ENCODE measurements around the gene AHSG. TPM values are rescaled to one million over a fixed set of nuclear protein-coding genes. Genes with fewer than 3 reads are reported as not detected.
A peak's percentile ranks its signal among the peaks of the same experiment; 100 is the strongest.

AHSG gene
- total RNA-seq, 1 experiment from 2014 or later = not detected

- H2AFZ ChIP-seq (ENCODE audit: low read length) = no peak overlapping the region
- intact Hi-C loops (cut with micrococcal nuclease) = no loop called here
Observed at GRCh38 chr3:186642014-186642413, 29.2 kb downstream of the AHSG start.

GRCh38 chr3:186643493-186643892, 30.6 kb downstream of the AHSG start:
- H3K9ac ChIP-seq (ENCODE audit: low read length) = no peak overlapping the region
- no peak overlapping the region for H3K4me3 ChIP-seq (ENCODE audit: low read length)
- H3K9me3 ChIP-seq (ENCODE audit: low read length) = no peaks in the 10 kb centered on the region
- ATAC-seq (no peak), DNase-seq (peak; percentile 31)
- no peaks in the 10 kb centered on the region for H3K9me2 ChIP-seq (replicated peaks; ENCODE audit: low read length)
- no peaks in the 10 kb centered on the region for H3K79me2 ChIP-seq (ENCODE audit: low read length)
- H3K27ac ChIP-seq (ENCODE audit: low read length) = no peak overlapping the region
- no peak overlapping the region for H2AFZ ChIP-seq (ENCODE audit: low read length)
- intact Hi-C loops (cut with micrococcal nuclease) = no loop called here
- no peak overlapping the region for H3K4me2 ChIP-seq (ENCODE audit: low read length)
- H4K20me1 ChIP-seq (ENCODE audit: low read length) = no peaks in the 10 kb centered on the region
- BruUV-seq (replicated peaks) = no TSS peak
- no peaks in the 10 kb centered on the region for H3K27me3 ChIP-seq (ENCODE audit: low read length)
- peaks cover 18% of the 10 kb centered on the region for H3K4me1 ChIP-seq (ENCODE audit: insufficient read depth, low read length)
- no peaks in the 10 kb centered on the region for H3K36me3 ChIP-seq (ENCODE audit: low read depth, low read length)
- ChIA-PET POLR2A (ENCODE audit: unreplicated experiment) (no interaction called here), CTCF (no interaction called here)
- TF ChIP-seq EZH2phosphoT487 (IDR thresholded peaks at IDR 0.05; ENCODE audit: borderline replicate concordance, low read length) (no peak), EZH2 (IDR thresholded peaks at IDR 0.05; ENCODE audit: low read length, unreplicated experiment) (no peak), CTCF (conservative IDR thresholded peaks at IDR 0.05; ENCODE audit: low read depth, low read length) (no peak)
- no peaks in the 10 kb centered on the region for H3F3A ChIP-seq (ENCODE audit: low read length, unreplicated experiment)

More at GRCh38 chr3:186642014-186642413, 29.2 kb downstream of the AHSG start:
- H3K9ac ChIP-seq (ENCODE audit: low read length) = no peak overlapping the region
- no peaks in the 10 kb centered on the region for H4K20me1 ChIP-seq (ENCODE audit: low read length)
- DNase-seq (no peak), ATAC-seq (no peak)
- no peaks in the 10 kb centered on the region for H3K36me3 ChIP-seq (ENCODE audit: low read depth, low read length)
- POLR2A ChIA-PET (ENCODE audit: unreplicated experiment) = no interaction called here
- CTCF ChIA-PET = no interaction called here
- H3K27me3 ChIP-seq (ENCODE audit: low read length) = no peaks in the 10 kb centered on the region
- no TSS peak for BruUV-seq (replicated peaks)
- H3K4me1 ChIP-seq (ENCODE audit: insufficient read depth, low read length) = peaks cover 18% of the 10 kb centered on the region
- no peak overlapping the region for H3K4me2 ChIP-seq (ENCODE audit: low read length)
- no peak overlapping the region for H3K27ac ChIP-seq (ENCODE audit: low read length)
- no peak overlapping the region for H3K4me3 ChIP-seq (ENCODE audit: low read length)
- H3K9me2 ChIP-seq (replicated peaks; ENCODE audit: low read length) = no peaks in the 10 kb centered on the region
- TF ChIP-seq EZH2phosphoT487 (IDR thresholded peaks at IDR 0.05; ENCODE audit: borderline replicate concordance, low read length) (no peak), EZH2 (IDR thresholded peaks at IDR 0.05; ENCODE audit: low read length, unreplicated experiment) (no peak), CTCF (conservative IDR thresholded peaks at IDR 0.05; ENCODE audit: low read depth, low read length) (no peak)
- H3K79me2 ChIP-seq (ENCODE audit: low read length) = no peaks in the 10 kb centered on the region
- H3K9me3 ChIP-seq (ENCODE audit: low read length) = no peaks in the 10 kb centered on the region
- no peaks in the 10 kb centered on the region for H3F3A ChIP-seq (ENCODE audit: low read length, unreplicated experiment)

GRCh38 chr3:186644683-186645082, 31.8 kb downstream of the AHSG start:
- H3K4me1 ChIP-seq (ENCODE audit: insufficient read depth, low read length) = peaks cover 18% of the 10 kb centered on the region
- ChIA-PET CTCF (no interaction called here), POLR2A (ENCODE audit: unreplicated experiment) (no interaction called here)
- ATAC-seq = no peak
- peak; percentile 93 for DNase-seq
- intact Hi-C loops (cut with micrococcal nuclease) = no loop called here
- no TSS peak for BruUV-seq (replicated peaks)
- TF ChIP-seq EZH2 (IDR thresholded peaks at IDR 0.05; ENCODE audit: low read length, unreplicated experiment) = no peak
- peak overlapping the region; percentile 32 for H3K4me2 ChIP-seq (ENCODE audit: low read length)
- H3F3A ChIP-seq (ENCODE audit: low read length, unreplicated experiment) = no peaks in the 10 kb centered on the region
- no peaks in the 10 kb centered on the region for H3K79me2 ChIP-seq (ENCODE audit: low read length)
- no peaks in the 10 kb centered on the region for H3K27me3 ChIP-seq (ENCODE audit: low read length)
- no peak overlapping the region for H3K9ac ChIP-seq (ENCODE audit: low read length)
- H3K9me2 ChIP-seq (replicated peaks; ENCODE audit: low read length) = no peaks in the 10 kb centered on the region
- no peaks in the 10 kb centered on the region for H3K9me3 ChIP-seq (ENCODE audit: low read length)
- no peaks in the 10 kb centered on the region for H3K36me3 ChIP-seq (ENCODE audit: low read depth, low read length)
- no peaks in the 10 kb centered on the region for H4K20me1 ChIP-seq (ENCODE audit: low read length)
- peak overlapping the region; percentile 31; the same call in 1 of the 2 replicates for H2AFZ ChIP-seq (ENCODE audit: low read length)
- no peak overlapping the region for H3K4me3 ChIP-seq (ENCODE audit: low read length)
- H3K27ac ChIP-seq (ENCODE audit: low read length) = no peak overlapping the region
